Tibial nerve (tissue), 4 donors: ENCODE data around the gene KDM8. TPM values are rescaled to one million over a fixed set of nuclear protein-coding genes. Genes with fewer than 3 reads are reported as not detected.
"Not testable (repeated sequence)": the region's sequence is repeated elsewhere in the genome, so short reads cannot be mapped to it uniquely, and the experiment has no call there.

Experiments
- DNase-seq, 2 donors: peaks; one replicate each; pipeline ENCODE4 v3.0.0-alpha.2; 2019; ENCODE audit warnings: low spot score in 2 of 2
- H3K27ac ChIP-seq, 4 donors: fragments of 200-600 bp; sonication (generic) in 3 of 4; one replicate each; pipeline ENCODE4 v1.5.1; 2017 to 2019; ENCODE audit warnings: mild to moderate bottlenecking in 1 of 4
- H3K27me3 ChIP-seq, 2 donors: fragments of 200-600 bp; sonication (generic) in 1 of 2; one replicate each; pipeline versions ENCODE4 v1.5.1 to v1.6.0; 2017 to 2019
- H3K36me3 ChIP-seq, 3 donors: fragments of 200-600 bp; sonication (generic); one replicate each; pipeline ENCODE4 v1.5.1; 2018 to 2019
- H3K4me1 ChIP-seq, 4 donors: fragments of 200-600 bp; sonication (generic) in 3 of 4; one replicate each; pipeline ENCODE4 v1.5.1; 2017 to 2019
- H3K4me3 ChIP-seq, 4 donors: fragments of 200-600 bp; sonication (generic) in 3 of 4; one replicate each; pipeline ENCODE4 v1.5.1; 2017 to 2019; ENCODE audit warnings: mild to moderate bottlenecking in 1 of 4, moderate library complexity in 1 of 4
- H3K9me3 ChIP-seq, 4 donors: fragments of 200-600 bp; sonication (generic) in 3 of 4; one replicate each; pipeline ENCODE4 v1.5.1; 2017 to 2019
- CTCF ChIP-seq, 5 experiments: fragments of 200-600 bp in 3 of 5; fragments of 450-650 bp in 2 of 5; sonication (generic) in 3 of 5; IDR thresholded peaks; one replicate each; pipeline ENCODE4 v1.5.1; 2016 to 2019; ENCODE audit warnings: antibody characterized with exemption in 5 of 5, mild to moderate bottlenecking in 3 of 5, moderate library complexity in 2 of 5
- EP300 ChIP-seq, 2 donors: sonication (generic); formaldehyde crosslinking; IDR thresholded peaks; one replicate each; pipeline ENCODE4 v1.6.1; 2017; ENCODE audit warnings: antibody characterized with exemption in 2 of 2, mild to moderate bottlenecking in 1 of 2
- POLR2A ChIP-seq, 2 donors: fragments of 450-650 bp; IDR thresholded peaks; one replicate each; pipeline ENCODE4 v1.6.1; 2017; ENCODE audit warnings: antibody characterized with exemption in 2 of 2, mild to moderate bottlenecking in 2 of 2, moderate library complexity in 2 of 2
- WGBS, 2 donors: methylation state at CpG; one replicate each; pipeline ENCODE4 v1.1.5; 2018; 5-methylcytosine and 5-hydroxymethylcytosine counted together
- total RNA-seq, 4 donors: library from RNA; depleted of rRNA; stranded (reverse); fragments of >200 nt; gene quantifications; one replicate each; pipeline ENCODE4 v1.1.0, GENCODE V29; 2016

KDM8 gene
- total RNA-seq, 4 donors from 2014 or later = 2.3 to 7.6 (median 4.8) TPM

DNA sequence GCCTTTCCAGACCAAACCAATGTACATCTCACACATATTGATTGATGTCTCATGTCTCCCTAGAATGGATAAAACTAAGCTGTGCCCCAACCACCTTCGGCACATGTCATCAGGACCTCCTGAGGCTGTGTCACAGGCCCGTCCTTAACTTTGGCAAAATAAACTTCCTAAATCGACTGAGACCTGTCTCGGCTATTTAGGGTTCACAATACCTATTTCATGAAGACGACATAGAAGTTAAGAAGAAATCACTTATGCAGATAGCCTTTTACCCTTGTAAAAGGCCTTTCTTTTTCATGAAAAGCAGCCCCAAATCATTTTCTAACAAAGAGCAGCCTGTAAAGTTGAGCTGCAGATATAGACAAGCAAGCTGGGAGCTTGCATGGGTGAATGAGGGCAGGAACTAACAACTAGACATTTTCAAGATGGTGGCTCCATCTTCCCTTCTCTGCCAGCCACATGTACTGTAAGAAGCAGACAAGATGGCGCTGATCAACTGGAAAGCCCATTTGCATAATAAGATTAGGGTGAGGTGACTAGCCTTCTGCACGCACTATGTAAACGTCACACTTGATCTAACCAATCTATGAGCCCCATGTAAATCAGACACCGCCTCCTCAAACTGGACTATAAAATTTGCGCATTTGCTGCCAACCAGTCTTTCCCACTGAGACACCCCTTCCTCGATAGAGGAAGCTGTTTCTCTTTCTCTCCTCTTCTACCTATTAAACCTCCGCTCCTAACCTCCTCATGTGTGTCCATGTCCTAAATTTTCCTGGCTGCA lies 4.7 kb upstream of the KDM8 start:
- Histone ChIP-seq H3K9me3 (no peaks in the 10 kb centered on the region), H3K27me3 (peaks cover 0 to 4% of the 10 kb centered on the region in 2 donors), H3K36me3 (no peaks in the 10 kb centered on the region), H3K4me1 (peaks cover 0 to 5% (median 0%) of the 10 kb centered on the region in 4 donors), H3K27ac (no peak overlapping the region), H3K4me3 (no peak overlapping the region)
- DNase-seq = no peak
- TF ChIP-seq EP300 (IDR thresholded peaks at IDR 0.05) = no peak
- TF ChIP-seq CTCF (IDR thresholded peaks at IDR 0.05) = no peak
- no peak for TF ChIP-seq POLR2A (IDR thresholded peaks at IDR 0.05)
- 80 to 81% methylated on average over 12 of the region's 12 CpGs for WGBS, 2 donors

- Histone ChIP-seq H3K9me3 (no peaks in the 10 kb centered on the region), H3K27me3 (peaks cover 0 to 4% of the 10 kb centered on the region in 2 donors), H3K4me1 (peaks cover 0 to 6% (median 0%) of the 10 kb centered on the region in 4 donors), H3K27ac (no peak overlapping the region), H3K4me3 (no peak overlapping the region), H3K36me3 (no peaks in the 10 kb centered on the region)
- TF ChIP-seq POLR2A (IDR thresholded peaks at IDR 0.05) (no peak), EP300 (IDR thresholded peaks at IDR 0.05) (no peak), CTCF (IDR thresholded peaks at IDR 0.05) (no peak)
- no peak for DNase-seq
- 75 to 85% methylated on average over 3 of the region's 3 CpGs for WGBS, 2 donors
Observed at GRCh38 chr16:27199235-27199586, 4.1 kb upstream of the KDM8 start.

DNA sequence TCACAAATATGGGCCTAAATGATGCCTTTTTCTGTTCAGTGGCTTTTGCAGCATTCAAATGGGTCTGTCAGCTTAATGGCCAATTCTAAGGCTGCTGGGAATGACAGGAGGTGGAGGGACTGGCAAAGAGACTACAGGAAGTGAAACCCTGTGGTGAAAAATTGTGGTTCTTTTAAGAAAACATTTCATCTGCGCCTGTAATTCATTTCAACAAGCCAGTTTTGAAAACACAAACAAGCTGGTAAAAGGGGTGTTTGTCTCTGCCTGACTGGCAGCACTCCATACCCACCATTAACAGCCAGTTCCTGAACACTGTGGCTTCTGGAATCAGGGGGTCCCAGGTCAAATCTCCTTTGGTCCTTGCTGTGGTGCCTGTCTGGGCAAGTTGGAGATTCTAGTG lies 3.6 kb upstream of the KDM8 start:
- no peaks in the 10 kb centered on the region for H3K36me3 ChIP-seq

DNA sequence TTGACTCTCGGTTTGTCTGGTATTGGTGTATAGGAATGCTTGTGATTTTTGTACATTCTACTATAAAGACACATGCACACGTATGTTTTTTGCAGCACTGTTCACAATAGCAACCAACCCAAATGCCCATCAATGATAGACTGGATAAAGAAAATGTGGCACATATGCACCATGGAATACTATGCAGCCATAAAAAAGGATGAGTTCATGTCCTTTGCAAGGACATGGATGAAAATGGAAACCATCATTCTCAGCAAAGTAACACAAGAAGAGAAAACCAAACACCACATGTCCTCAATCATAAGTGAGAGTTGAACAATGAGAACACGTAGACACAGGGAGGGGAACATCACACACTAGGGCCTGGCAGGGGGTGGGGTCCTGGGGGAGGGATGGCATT lies 2.4 kb upstream of the KDM8 start:
- WGBS, 2 donors = 88 to 95% methylated on average over 3 of the region's 3 CpGs
- H3K27ac ChIP-seq, H3K27me3 ChIP-seq, H3K4me3 ChIP-seq, DNase-seq, H3K9me3 ChIP-seq, H3K36me3 ChIP-seq: not testable (repeated sequence)
- H3K4me1 ChIP-seq = peaks cover 0 to 14% (median 6%) of the 10 kb centered on the region in 4 donors

More for the DNA sequence above, 3.6 kb upstream of the KDM8 start:
- Histone ChIP-seq H3K4me1 (peaks cover 0 to 11% (median 4%) of the 10 kb centered on the region in 4 donors), H3K4me3 (no peak overlapping the region), H3K9me3 (no peaks in the 10 kb centered on the region), H3K27me3 (peaks cover 0 to 3% of the 10 kb centered on the region in 2 donors), H3K27ac (peak overlapping the region in 1 of 4 donors; percentile 62)
- WGBS, 2 donors = 17 to 52% methylated on average over 1 of the region's 1 CpG
- TF ChIP-seq EP300 (IDR thresholded peaks at IDR 0.05) = no peak
- DNase-seq = no peak

DNA sequence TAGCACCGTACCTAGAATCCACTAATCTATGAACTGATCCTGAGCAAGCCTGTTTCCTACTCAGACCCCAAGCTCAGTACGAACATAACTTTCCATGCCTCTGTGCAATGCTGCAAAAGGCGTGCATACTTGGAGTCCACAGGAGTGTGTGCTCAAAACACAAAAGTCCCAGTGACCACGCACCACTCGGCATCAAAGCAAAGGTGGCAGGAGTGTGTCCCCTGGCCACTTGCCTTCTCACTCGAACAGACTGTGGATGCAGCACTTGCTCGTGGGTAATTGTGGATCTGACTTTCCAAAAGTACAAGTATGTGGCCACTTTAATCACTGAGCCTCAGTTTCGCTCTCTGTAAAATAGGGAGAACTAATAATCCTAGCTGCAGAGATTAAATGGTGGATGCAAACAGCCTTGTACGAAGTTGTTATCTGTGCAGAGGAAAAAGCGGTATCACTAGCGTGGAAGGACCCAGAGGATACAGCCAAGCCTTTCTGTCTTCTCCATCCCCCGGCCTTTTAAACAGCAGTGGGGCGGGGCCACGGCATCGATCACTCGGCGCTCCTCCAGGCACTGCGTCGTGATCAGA lies 311 bp upstream of the KDM8 start:
- WGBS, 2 donors = 27% methylated on average over 17 to 19 of the region's 19 CpGs
- no peak for TF ChIP-seq CTCF (IDR thresholded peaks at IDR 0.05)
- no peak for TF ChIP-seq POLR2A (IDR thresholded peaks at IDR 0.05)
- no peak for TF ChIP-seq EP300 (IDR thresholded peaks at IDR 0.05)
- Histone ChIP-seq H3K4me3 (peak overlapping the region; percentile 63 to 87 (median 74)), H3K9me3 (no peaks in the 10 kb centered on the region), H3K4me1 (peaks cover 0 to 14% (median 6%) of the 10 kb centered on the region in 4 donors), H3K27ac (peak overlapping the region; percentile 91 to 99 (median 98)), H3K36me3 (no peaks in the 10 kb centered on the region), H3K27me3 (no peaks in the 10 kb centered on the region)
- peak; percentile 85 to 94 for DNase-seq

GRCh38 chr16:27204312-27204915 lies 1.1 kb downstream of the KDM8 start:
- H3K27me3 ChIP-seq = no peaks in the 10 kb centered on the region
- H3K4me1 ChIP-seq = peaks cover 0 to 14% (median 6%) of the 10 kb centered on the region in 4 donors
- H3K4me3 ChIP-seq = peak overlapping the region; percentile 63 to 87 (median 74)
- H3K27ac ChIP-seq = peak overlapping the region; percentile 91 to 99 (median 98)
- WGBS, 2 donors = 48 to 66% methylated on average over 11 to 14 of the region's 14 CpGs
- no peak for DNase-seq
- H3K36me3 ChIP-seq = peaks cover 0 to 2% (median 0%) of the 10 kb centered on the region in 3 donors
- H3K9me3 ChIP-seq = no peaks in the 10 kb centered on the region
- no peak for TF ChIP-seq POLR2A (IDR thresholded peaks at IDR 0.05)
- TF ChIP-seq CTCF (IDR thresholded peaks at IDR 0.05) = no peak
- no peak for TF ChIP-seq EP300 (IDR thresholded peaks at IDR 0.05)
